SHP77 treated with DMSO at 0.1 percent for 48 hours (cell line): ENCODE data around the gene OARD1.
"Not testable (repeated sequence)": the region's sequence is repeated elsewhere in the genome, so short reads cannot be mapped to it uniquely, and the experiment has no call there.

ENCODE experiments used
- DNase-seq: peaks from one replicate; lab custom pipeline; 2025; lab: John Stamatoyannopoulos, UW

Gene OARD1

GRCh38 chr6:41025966-41026530 lies 46.1 kb downstream of the OARD1 start:
- DNase-seq: no peak

DNA sequence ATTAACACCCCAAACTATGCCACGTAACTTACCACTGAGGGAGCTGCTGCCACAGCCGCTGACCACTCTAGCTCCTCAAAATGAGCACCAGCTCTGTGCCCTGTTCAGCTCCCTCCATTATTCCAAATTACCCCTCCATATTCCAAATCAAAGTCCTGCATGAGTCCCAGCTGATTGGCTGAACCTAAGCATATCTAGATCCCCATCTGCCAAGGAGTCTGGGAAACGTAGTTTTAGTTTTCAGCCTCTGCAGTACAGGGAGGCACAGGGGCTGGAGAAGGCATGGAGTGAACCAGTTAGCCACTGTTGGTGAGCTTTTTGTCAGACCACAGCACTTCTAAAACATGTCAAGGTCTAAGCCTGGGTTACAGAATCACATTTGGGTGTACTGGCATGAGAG lies 49.0 kb downstream of the OARD1 start:
- no peak for DNase-seq

GRCh38 chr6:41022294-41022693 lies 49.9 kb downstream of the OARD1 start:
- DNase-seq: no peak

DNA sequence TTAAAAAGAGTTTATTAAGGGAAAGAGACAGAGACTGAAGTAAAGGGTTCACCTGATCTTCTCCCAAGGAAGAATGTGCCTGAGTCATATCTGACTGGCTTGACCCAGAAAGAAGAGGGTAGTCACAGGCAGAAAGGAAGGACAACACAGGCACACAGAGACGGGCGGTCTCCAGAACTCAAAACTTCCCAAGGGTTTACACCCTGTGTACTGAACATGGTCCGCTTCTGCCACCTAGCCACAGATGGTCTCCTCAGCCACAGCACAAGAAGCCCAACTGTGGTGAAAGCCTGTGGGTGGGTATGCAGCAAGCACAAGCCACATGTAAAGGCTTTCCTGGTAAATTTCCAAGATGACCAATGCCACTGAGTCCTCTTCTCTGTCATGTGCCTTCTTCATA lies 50.3 kb downstream of the OARD1 start:
- no peak for DNase-seq

- DNase-seq: no peak
Observed at GRCh38 chr6:41017663-41018062, 54.5 kb downstream of the OARD1 start.

- DNase-seq: not testable (repeated sequence)
Observed at GRCh38 chr6:41015860-41016259, 56.3 kb downstream of the OARD1 start.

DNA sequence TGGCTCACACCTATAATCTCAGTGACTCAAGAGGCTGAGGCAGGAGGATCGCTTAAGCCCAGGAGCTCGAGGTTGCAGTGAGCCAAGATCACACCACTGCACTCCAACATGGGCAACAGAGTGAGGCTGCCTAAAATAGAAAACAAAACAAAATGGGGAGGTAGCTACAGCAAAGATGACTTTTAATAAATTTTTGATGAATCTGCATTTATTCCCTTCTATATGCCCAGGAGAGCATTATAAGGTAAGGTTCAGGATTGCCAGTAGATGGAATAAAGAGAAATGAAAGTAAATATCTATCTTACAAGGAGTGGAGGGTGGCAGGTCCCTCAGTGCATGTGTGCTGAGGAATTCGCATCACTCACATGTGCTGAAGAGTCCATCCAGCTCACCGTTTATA lies 57.4 kb downstream of the OARD1 start:
- DNase-seq: no peak
